Measurements from ENCODE around the gene HEYL. TPM values are rescaled to one million over a fixed set of nuclear protein-coding genes. Genes with fewer than 3 reads are reported as not detected.

Gene HEYL
- total RNA-seq, 1 experiment from 2014 or later, result 8.8 TPM

- Histone ChIP-seq H3K9me3 (ENCODE audit: control insufficient read depth in 1 of 2, insufficient read depth in 1 of 2, low read depth in 1 of 2, low read length in 2 of 2) (no peaks in the 10 kb centered on the region), H3K36me3 (ENCODE audit: control insufficient read depth in 1 of 2, insufficient read depth in 2 of 2, low read length in 2 of 2) (no peaks in the 10 kb centered on the region), H3K27ac (ENCODE audit: low read depth, low read length) (no peak overlapping the region), H4K20me1 (ENCODE audit: insufficient read depth) (no peaks in the 10 kb centered on the region), H3K9me2 (ENCODE audit: insufficient read depth) (no peaks in the 10 kb centered on the region), H3K9ac (ENCODE audit: low read length) (no peak overlapping the region), H3K4me2 (ENCODE audit: low read length) (no peak overlapping the region), H3K27me3 (ENCODE audit: insufficient read depth, low read length) (no peaks in the 10 kb centered on the region), H3K4me1 (ENCODE audit: control insufficient read depth in 1 of 2, insufficient read depth in 2 of 2, low read length in 2 of 2) (peaks cover 0 to 9% of the 10 kb centered on the region in 2 experiments; a peak in 1 of 4 replicates), H3K4me3 (replicated peaks in 1 of 2; ENCODE audit: low read depth in 1 of 2, low read length in 2 of 2) (no peak overlapping the region), H2AFZ (ENCODE audit: low read depth, low read length, poor library complexity, severe bottlenecking) (no peak overlapping the region), H3K79me2 (ENCODE audit: insufficient read depth, low read length) (no peaks in the 10 kb centered on the region)
- RAD21 ChIA-PET (ENCODE audit: low non-redundant PET in 1 of 2, low total read pairs in 2 of 2, uncharacterized antibody in 2 of 2, unreplicated experiment in 2 of 2), result no interaction called here
- TF ChIP-seq CEBPB (IDR thresholded peaks at IDR 0.05; ENCODE audit: low read depth) (no peak), ZFX (IDR thresholded peaks at IDR 0.05) (no peak), CTCF (IDR thresholded peaks at IDR 0.05 in 2 of 3, conservative IDR thresholded peaks at IDR 0.05 in 1 of 3; ENCODE audit: borderline replicate concordance in 1 of 3, insufficient read depth in 1 of 3, low read depth in 2 of 3, low read length in 2 of 3) (no peak), ATF3 (IDR thresholded peaks at IDR 0.05) (no peak), ELF1 (IDR thresholded peaks at IDR 0.05; ENCODE audit: borderline replicate concordance, low read depth) (no peak), POLR2A (IDR thresholded peaks at IDR 0.05; ENCODE audit: borderline replicate concordance, extremely low read depth, insufficient read depth, insufficient read length) (no peak), ZBTB33 (IDR thresholded peaks at IDR 0.05; ENCODE audit: extremely low read depth, insufficient replicate concordance, low read length) (no peak), EZH2 (IDR thresholded peaks at IDR 0.05) (no peak), SP1 (IDR thresholded peaks at IDR 0.05; ENCODE audit: low read depth) (no peak), RAD21 (IDR thresholded peaks at IDR 0.05; ENCODE audit: low read depth) (no peak), EZH2phosphoT487 (IDR thresholded peaks at IDR 0.05; ENCODE audit: borderline replicate concordance) (no peak), POLR2AphosphoS5 (IDR thresholded peaks at IDR 0.05; ENCODE audit: low read depth, low read length) (no peak), REST (IDR thresholded peaks at IDR 0.05; ENCODE audit: low read depth) (no peak), EGR1 (IDR thresholded peaks at IDR 0.05; ENCODE audit: low read depth) (no peak), FOSL1 (IDR thresholded peaks at IDR 0.05; ENCODE audit: low read depth) (no peak), YY1 (IDR thresholded peaks at IDR 0.05; ENCODE audit: extremely low read depth, insufficient replicate concordance, low read depth, low read length) (no peak), JUND (IDR thresholded peaks at IDR 0.05) (no peak)
- no TSS peak for BruUV-seq (replicated peaks)
- no peak for ATAC-seq
- CTCF ChIA-PET, result no interaction called here
- intact Hi-C loops (cut with micrococcal nuclease), result no loop called here
- POLR2A ChIA-PET, result no interaction called here
- DNase-seq (ENCODE audit: low read depth, low spot score), result no peak
Observed at GRCh38 chr1:39676948-39677548, 37.6 kb upstream of the HEYL start.

All from HCT116 (cell line).